D721Med (cell line): ENCODE data around the gene MINDY3.

Experiments used
- DNase-seq: peaks from one replicate; pipeline ENCODE4 v3.0.0; 2011; ENCODE audit warnings: low spot score; ENCODE audit not compliant: insufficient read length
- FAIRE-seq: peaks from 2 replicates; lab custom pipeline; 2011; peaks lifted over from hg19 to GRCh38; lab: Jason Lieb, UNC
- TF ChIP-seq, protein P1 (sequence below): IDR thresholded peaks from 2 replicates; pipeline ENCODE4 v1.5.1; 2012; ENCODE audit warnings: mild to moderate bottlenecking, control low read depth; ENCODE audit not compliant: insufficient read depth; ENCODE audit errors: missing control alignments

Gene MINDY3

DNA sequence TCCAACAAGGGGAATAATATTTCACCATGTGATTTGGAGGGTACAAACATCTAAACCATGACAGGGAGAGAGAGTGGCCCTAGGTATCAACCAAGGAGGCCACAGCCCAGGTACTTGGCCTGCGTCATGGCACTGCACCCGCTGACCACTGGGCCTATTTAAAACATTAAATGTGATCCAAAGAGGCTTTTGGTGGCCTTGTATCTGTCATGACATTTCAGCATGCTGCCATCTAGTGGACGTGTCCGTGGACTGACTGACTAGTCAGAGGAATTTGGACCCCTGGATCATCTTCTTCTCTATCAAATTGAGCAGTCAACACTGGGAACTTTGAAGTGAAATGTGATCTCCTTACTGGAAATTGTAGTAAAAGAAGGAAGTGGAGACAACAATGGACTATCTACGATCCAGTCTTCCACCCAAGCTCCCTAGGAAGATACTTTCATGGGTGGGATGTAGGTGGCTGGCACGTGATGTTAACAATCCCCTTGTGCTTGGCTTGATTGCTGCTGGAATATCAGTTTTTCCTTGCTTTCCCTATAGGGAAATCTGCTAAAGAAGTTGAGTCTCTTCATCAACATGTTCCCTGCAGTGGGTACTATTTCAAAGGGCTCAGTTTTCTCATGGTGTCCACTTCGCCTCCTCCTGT is 116.0 kb downstream of the MINDY3 start:
- no peak for DNase-seq

DNA sequence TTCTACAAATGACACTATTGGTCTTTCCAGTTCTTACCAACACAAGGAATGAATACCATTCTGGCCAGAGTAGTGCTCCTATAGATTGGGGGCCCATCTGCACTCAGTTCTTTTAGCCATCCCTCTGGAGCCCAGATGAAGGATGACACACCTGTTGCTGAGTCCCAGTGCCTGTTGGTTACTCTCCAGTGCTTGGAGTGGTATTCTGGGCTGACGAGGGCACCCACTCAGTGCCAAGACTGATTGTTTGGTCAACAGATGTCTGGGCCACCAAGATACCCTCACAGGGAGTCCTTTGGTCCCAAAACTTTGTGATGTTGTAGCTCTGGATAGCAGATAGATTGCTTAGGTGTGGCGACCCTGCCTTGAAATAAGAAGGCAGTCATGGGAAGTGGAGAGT is 116.9 kb downstream of the MINDY3 start:
- TF ChIP-seq, protein P1, sequence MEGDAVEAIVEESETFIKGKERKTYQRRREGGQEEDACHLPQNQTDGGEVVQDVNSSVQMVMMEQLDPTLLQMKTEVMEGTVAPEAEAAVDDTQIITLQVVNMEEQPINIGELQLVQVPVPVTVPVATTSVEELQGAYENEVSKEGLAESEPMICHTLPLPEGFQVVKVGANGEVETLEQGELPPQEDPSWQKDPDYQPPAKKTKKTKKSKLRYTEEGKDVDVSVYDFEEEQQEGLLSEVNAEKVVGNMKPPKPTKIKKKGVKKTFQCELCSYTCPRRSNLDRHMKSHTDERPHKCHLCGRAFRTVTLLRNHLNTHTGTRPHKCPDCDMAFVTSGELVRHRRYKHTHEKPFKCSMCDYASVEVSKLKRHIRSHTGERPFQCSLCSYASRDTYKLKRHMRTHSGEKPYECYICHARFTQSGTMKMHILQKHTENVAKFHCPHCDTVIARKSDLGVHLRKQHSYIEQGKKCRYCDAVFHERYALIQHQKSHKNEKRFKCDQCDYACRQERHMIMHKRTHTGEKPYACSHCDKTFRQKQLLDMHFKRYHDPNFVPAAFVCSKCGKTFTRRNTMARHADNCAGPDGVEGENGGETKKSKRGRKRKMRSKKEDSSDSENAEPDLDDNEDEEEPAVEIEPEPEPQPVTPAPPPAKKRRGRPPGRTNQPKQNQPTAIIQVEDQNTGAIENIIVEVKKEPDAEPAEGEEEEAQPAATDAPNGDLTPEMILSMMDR = no peak
- DNase-seq = no peak
- FAIRE-seq = no peak

More for the DNA sequence above, 116.0 kb downstream of the MINDY3 start:
- FAIRE-seq = no peak
- TF ChIP-seq, protein P1 = peak; percentile 56

DNA sequence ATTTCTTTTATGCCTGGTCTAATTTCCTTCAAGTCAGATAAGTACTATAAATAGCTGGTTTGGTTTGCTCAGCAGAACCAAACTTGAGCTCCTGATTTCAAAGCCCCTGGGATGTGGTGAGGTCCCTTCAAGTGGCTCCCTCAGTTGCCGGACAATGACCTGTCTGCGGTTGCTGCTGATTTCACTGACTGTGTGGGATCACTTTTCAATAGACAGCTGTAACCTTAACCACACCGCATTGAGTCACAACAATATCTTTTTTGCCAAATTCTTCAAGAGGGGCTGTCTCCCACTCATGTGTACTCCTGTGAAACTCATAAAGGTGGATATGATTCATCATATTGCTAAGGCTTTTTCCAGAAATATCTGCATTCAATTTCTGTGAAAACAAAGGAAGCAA is 117.5 kb downstream of the MINDY3 start:
- no peak for FAIRE-seq
- TF ChIP-seq, protein P1 = no peak
- no peak for DNase-seq

DNA sequence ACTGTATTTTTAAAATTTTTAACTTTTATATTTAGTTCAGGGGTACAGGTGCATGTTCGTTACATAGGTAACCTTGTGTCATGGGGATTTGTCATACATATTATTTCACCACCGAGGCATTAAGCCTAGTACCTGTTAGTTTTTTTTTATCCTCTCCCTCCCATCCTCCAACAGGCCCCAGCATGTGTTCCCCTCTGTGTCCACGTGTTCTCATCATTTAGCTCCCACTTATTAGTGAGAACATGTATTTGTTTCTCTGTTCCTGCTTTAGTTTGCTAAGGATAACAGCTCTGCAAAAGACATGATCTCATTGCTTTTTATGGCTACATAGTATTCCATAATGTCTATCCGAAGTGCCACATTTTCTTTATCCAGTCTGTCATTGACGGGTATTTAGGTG is 118.2 kb downstream of the MINDY3 start:
- FAIRE-seq (no peak), DNase-seq (no peak)
- TF ChIP-seq, protein P1 = no peak

DNA sequence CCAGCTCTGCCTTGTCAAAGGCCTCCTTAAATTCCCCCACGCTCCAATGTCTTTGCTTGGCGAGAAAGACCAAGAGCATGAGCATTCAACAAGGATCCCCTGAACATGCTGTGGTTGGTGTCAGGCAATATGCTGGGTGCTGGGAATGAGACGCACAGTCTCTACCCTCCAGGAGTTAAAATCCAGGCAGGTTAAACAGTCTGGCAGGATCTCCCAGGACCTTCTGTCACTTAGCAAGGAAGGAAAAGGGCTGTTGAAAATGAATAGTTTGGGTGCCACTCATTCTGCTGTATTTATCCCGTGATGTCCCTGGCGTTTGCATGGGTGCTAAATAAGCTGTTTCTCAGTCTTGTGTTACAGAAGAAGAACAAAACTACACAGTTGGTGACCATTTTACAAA is 118.7 kb downstream of the MINDY3 start:
- no peak for FAIRE-seq

DNA sequence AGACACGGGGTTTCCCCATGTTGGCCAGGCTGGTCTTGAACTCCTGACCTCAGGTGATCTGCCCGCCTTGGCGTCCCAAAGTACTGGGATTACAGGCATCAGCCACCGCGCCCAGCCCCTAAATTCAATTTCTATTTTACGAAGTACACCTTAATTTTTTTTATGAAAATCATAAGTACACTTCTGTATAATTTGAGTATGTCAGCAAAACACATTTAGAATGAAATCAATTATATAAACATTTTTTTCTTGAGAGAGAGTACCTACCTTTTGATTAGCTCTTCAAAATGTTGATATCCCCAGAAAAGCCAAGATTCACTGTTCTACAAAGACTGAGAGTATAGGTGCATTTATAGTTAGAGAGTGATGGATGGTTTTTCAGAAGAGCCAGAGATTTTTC is 120.0 kb downstream of the MINDY3 start:
- TF ChIP-seq, protein P1 = no peak
- no peak for DNase-seq
- no peak for FAIRE-seq

More for the DNA sequence above, 118.7 kb downstream of the MINDY3 start:
- DNase-seq = no peak
- TF ChIP-seq, protein P1 = no peak

DNA sequence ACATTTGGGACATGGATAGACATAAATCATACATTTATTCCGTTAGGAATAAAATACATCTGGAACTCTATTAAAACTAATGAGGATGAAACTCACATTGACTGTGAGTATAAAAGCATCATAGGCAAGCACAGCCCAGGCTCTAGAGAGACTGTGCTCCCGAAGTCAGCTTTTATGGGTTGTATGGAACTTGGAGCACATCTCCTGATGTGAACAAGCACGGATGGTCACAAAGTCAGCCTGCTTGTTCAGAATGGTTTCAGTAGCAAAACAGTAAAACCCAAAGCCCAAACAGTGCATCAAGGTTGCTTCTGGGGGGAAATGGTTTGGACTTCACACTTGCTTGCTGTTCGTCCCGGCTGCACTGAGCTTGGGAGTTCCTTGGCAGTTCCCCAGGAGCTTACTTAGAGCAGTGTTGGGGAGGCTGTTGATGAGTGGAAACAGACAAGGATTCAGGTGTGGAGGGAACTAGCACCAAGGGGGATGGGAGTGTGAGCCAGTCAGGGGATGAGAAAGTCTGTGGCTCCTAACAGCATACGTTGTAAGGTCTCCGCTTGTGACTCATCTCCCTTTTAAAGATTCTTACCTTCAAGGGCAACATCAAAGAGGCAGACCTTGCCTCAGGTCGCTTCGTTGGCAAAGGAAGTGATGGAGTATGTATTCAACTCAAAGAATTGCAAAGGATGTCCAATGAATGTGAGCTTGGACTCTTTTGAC is 120.9 kb downstream of the MINDY3 start:
- FAIRE-seq (no peak), DNase-seq (no peak)
- TF ChIP-seq, protein P1 = no peak
